ENCODE data around the gene PDZK1IP1.
"Not testable (repeated sequence)": the region's sequence is repeated elsewhere in the genome, so short reads cannot be mapped to it uniquely, and the experiment has no call there.

PDZK1IP1 gene

DNA sequence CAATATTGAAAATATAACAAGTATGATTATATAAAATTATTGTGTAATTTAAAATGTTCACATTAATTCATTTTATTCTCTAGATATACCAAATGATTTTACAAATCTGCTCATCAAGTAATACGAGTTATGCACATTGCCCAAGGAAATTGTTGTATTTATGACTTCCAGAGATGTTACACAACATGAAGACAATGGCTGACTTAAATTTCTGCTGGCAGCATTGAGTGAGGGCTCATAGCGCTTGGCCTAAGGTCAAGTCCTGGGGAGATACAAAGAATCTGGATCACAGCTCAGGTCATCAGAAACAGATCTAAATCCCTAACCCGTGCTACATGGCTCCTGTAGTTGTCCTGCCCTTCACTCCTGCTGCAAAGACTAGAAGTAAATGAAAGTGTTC lies 49.5 kb downstream of the PDZK1IP1 start:
- not testable (repeated sequence) for H2AFZ ChIP-seq (ENCODE audit: low read depth); H3K4me3 ChIP-seq (IDR thresholded peaks at IDR 0.05; ENCODE audit: insufficient read depth, low read depth, low read length); H3K36me3 ChIP-seq (ENCODE audit: insufficient read depth); H3K4me1 ChIP-seq (ENCODE audit: low read depth, poor library complexity, severe bottlenecking); H3K4me2 ChIP-seq; H3K27ac ChIP-seq; H4K20me1 ChIP-seq (ENCODE audit: insufficient read depth); H3K9ac ChIP-seq; H3K27me3 ChIP-seq (ENCODE audit: insufficient read depth, low read depth); H3K79me2 ChIP-seq (ENCODE audit: insufficient read depth, low read depth)

GRCh38 chr1:47137925-47138615 lies 51.8 kb downstream of the PDZK1IP1 start:
- H3K27me3 ChIP-seq (ENCODE audit: insufficient read depth, low read depth) = no peaks in the 10 kb centered on the region

DNA sequence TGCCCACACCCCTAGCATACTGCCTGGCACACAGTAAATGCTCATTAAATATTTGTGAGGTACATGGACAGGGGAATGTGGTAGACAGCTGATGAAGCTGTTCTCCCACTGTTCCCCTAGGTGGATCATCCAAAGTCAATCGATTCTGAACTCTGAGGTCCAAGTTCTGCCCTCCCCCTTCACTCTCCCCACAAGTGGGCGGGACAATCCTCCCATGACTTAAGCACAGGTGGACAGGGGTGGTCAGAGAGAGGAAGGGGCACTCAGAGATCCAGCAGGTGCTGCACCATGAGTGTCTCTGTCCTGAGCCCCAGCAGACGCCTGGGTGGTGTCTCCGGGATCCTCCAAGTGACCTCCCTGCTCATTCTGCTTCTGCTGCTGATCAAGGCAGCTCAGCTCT lies 52.6 kb downstream of the PDZK1IP1 start, which contains the start of gene CYP4A22:
CYP4A22 (plus strand) TSS at position 244 of the 400 bp plus-strand sequence; CDS start at position 289, 45 bp downstream.
- Histone ChIP-seq H3K4me1 (ENCODE audit: low read depth, poor library complexity, severe bottlenecking) (no peaks in the 10 kb centered on the region), H3K27me3 (ENCODE audit: insufficient read depth, low read depth) (no peaks in the 10 kb centered on the region), H3K79me2 (ENCODE audit: insufficient read depth, low read depth) (no peaks in the 10 kb centered on the region), H4K20me1 (ENCODE audit: insufficient read depth) (no peaks in the 10 kb centered on the region), H3K4me2 (no peak within 1 kb of the TSS), H3K27ac (no peak within 1 kb of the TSS), H3K9ac (no peak within 1 kb of the TSS), H3K4me3 (IDR thresholded peaks at IDR 0.05; ENCODE audit: insufficient read depth, low read depth, low read length) (no peak within 1 kb of the TSS), H3K36me3 (ENCODE audit: insufficient read depth) (no peaks in the 10 kb centered on the region), H2AFZ (ENCODE audit: low read depth) (no peak within 1 kb of the TSS)
- TF ChIP-seq, protein P1, sequence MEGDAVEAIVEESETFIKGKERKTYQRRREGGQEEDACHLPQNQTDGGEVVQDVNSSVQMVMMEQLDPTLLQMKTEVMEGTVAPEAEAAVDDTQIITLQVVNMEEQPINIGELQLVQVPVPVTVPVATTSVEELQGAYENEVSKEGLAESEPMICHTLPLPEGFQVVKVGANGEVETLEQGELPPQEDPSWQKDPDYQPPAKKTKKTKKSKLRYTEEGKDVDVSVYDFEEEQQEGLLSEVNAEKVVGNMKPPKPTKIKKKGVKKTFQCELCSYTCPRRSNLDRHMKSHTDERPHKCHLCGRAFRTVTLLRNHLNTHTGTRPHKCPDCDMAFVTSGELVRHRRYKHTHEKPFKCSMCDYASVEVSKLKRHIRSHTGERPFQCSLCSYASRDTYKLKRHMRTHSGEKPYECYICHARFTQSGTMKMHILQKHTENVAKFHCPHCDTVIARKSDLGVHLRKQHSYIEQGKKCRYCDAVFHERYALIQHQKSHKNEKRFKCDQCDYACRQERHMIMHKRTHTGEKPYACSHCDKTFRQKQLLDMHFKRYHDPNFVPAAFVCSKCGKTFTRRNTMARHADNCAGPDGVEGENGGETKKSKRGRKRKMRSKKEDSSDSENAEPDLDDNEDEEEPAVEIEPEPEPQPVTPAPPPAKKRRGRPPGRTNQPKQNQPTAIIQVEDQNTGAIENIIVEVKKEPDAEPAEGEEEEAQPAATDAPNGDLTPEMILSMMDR (conservative IDR thresholded peaks at IDR 0.05; ENCODE audit: low read depth, low read length) = no peak

More at GRCh38 chr1:47137925-47138615, 51.8 kb downstream of the PDZK1IP1 start:
- H3K4me1 ChIP-seq (ENCODE audit: low read depth, poor library complexity, severe bottlenecking) = no peaks in the 10 kb centered on the region
- no peaks in the 10 kb centered on the region for H4K20me1 ChIP-seq (ENCODE audit: insufficient read depth)
- H3K27ac ChIP-seq = no peak overlapping the region
- H3K4me3 ChIP-seq (IDR thresholded peaks at IDR 0.05; ENCODE audit: insufficient read depth, low read depth, low read length) = no peak overlapping the region
- no peaks in the 10 kb centered on the region for H3K36me3 ChIP-seq (ENCODE audit: insufficient read depth)
- H3K9ac ChIP-seq = no peak overlapping the region
- H3K4me2 ChIP-seq = no peak overlapping the region
- no peaks in the 10 kb centered on the region for H3K79me2 ChIP-seq (ENCODE audit: insufficient read depth, low read depth)
- no peak overlapping the region for H2AFZ ChIP-seq (ENCODE audit: low read depth)
- TF ChIP-seq, protein P1 (conservative IDR thresholded peaks at IDR 0.05; ENCODE audit: low read depth, low read length) = no peak

Data from KMS-11 (cell line).